ENCODE results near the gene STK40. TPM values are rescaled to one million over a fixed set of nuclear protein-coding genes. Genes with fewer than 3 reads are reported as not detected.
A peak's percentile ranks its signal among the peaks of the same experiment; 100 is the strongest.

STK40 gene
- total RNA-seq, 1 experiment from 2014 or later = 10.0 TPM

DNA sequence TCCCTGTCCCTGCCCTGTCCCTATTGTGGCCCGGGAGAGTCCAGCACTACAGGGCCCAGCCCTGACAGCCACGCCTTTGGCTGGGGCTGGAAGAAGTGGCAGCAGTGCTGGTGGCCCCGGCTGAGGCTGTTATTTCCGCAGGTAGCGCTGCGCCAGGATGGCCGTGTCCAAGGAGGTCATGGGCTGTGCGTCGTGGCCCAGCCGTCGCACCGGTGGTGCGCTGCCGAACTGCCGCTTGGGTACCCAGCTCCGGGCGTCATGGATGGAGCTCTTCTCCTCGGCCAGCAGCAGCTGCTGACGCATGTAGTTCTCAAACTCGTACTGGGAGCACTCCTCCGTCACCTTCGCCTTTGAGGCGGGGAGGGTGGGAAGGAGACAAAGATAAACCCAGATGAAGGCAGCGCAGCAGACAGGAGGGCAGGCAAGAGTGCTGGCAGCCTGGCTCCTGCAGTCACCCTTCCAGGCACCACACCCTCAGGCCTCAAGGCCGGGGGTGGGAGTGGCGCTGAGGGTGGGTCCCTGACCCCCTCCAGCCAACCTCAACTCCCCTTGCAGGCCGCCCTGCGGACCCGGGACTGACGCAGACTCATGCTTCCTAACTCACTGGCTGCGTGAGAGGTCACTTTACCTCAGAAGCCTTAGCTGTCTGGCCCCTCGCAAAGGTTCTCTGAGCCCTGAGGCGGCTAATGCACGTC is 44.0 kb downstream of the STK40 start:
- H3K36me3 ChIP-seq = peaks cover 40% of the 10 kb centered on the region

DNA sequence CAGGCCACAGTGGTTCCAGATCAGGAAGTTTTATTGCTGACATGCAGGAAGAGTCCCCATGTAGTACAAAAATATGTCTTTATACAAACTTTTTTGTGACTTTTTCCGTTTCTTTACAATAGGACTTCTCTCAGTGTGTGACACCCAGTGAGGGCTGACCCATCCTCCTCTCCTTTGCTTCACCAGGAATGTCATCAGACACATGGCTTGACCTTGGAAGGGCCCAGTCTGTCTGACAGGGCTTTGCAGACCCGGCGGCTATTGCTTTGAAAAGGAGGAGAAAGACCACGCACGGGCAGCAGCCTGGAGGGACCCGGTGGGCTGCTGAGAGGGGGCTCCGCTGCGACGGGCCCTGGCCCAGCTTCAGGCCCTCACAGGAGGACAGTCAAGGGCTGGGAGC is 46.1 kb downstream of the STK40 start:
- Histone ChIP-seq H3K36me3 (peaks cover 28% of the 10 kb centered on the region), H3K4me3 (no peak overlapping the region), H3K27me3 (no peaks in the 10 kb centered on the region), H3K9me3 (no peaks in the 10 kb centered on the region)
- no peak for DNase-seq

More for the DNA sequence above, 44.0 kb downstream of the STK40 start:
- H3K9me3 ChIP-seq = no peaks in the 10 kb centered on the region
- DNase-seq = no peak
- no peak overlapping the region for H3K4me3 ChIP-seq
- H3K27me3 ChIP-seq = no peaks in the 10 kb centered on the region

DNA sequence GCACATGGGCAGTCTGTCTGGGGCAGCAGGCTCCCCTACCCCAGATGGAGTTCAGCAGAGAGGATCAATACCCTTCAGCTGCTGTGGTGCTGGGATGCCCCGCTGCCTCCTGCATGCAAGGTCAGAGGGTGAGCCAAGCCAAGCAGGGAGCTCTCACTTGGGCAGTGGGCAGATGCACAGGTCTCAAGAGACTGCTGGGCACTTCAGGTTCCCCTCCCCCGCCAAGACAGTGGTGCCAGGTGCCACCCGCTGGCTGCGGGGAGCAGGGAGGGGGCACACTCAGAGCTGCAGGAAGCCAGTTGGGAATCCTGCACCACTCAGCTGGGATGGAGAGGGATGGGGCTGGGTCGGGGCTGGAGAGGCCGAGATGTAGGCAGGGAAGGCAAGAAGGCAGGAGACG is 46.5 kb downstream of the STK40 start:
- no peak for DNase-seq
- Histone ChIP-seq H3K36me3 (peaks cover 28% of the 10 kb centered on the region), H3K27me3 (no peaks in the 10 kb centered on the region), H3K9me3 (no peaks in the 10 kb centered on the region), H3K4me3 (no peak overlapping the region)

DNA sequence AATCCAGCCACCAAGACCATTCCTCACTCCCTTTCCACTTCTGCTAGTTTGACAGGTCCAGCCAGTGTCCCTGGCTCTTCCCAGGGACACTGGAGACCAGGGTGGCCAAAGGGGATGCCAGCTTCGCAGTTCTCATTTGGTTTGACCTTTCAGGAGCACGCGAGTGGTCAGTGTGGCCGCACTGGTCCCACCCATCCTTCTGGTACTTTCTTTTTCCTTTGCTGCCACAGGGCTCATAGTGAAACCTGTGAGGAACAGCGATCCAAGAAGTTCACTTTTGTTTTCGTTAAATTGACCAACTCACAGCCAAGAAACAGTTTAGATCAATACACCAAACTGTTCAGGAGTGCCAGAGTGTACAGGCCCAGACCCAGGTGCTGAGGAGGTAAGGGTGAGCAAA is 47.9 kb downstream of the STK40 start:
- H3K9me3 ChIP-seq = no peaks in the 10 kb centered on the region
- no peak overlapping the region for H3K4me3 ChIP-seq
- H3K36me3 ChIP-seq = peaks cover 20% of the 10 kb centered on the region
- no peaks in the 10 kb centered on the region for H3K27me3 ChIP-seq
- DNase-seq = no peak

DNA sequence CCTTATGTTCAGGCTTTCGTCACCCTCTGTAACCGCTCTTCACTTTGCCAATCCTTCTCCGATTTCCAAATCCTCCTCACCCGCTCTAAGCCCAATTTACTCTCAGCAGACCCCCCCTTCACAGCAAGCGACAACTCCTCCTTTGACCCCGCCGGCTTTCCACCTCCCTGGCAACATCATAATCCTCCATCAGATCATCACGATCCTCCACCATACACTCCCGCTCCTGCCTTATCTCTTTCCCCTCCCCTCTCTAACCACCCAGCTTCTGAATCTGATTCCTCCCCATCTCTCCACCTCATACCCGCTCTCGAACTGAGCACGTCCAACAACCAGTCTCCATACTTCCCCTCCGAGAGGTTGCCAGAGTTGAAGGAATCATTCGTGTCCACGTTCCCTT is 54.8 kb downstream of the STK40 start:
- no peak for DNase-seq
- Histone ChIP-seq H3K4me3 (no peak overlapping the region), H3K36me3 (peaks cover 6% of the 10 kb centered on the region), H3K27me3 (no peaks in the 10 kb centered on the region), H3K9me3 (no peaks in the 10 kb centered on the region)

DNA sequence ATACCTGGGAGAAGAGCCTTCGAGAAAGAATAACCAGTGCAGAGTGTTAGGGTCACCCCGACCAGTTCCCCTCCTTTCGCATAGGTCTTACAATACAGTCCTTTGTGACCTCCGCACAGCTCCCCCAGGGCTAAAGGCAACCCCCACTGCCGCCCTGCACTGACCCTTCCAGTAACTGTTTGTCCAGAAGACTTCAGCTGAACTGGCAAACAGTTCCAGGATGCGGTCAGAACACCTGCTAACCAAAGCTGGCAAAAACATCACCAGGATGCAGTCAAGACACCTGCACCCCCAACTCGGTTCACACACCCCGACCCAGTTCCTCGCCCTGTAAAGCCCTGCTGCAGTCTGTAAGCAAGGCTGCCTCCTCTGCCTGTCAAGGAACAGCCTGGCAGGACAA is 55.9 kb downstream of the STK40 start:
- H3K9me3 ChIP-seq = no peaks in the 10 kb centered on the region
- peaks cover 6% of the 10 kb centered on the region for H3K36me3 ChIP-seq
- H3K27me3 ChIP-seq = no peaks in the 10 kb centered on the region
- no peak overlapping the region for H3K4me3 ChIP-seq
- no peak for DNase-seq

DNA sequence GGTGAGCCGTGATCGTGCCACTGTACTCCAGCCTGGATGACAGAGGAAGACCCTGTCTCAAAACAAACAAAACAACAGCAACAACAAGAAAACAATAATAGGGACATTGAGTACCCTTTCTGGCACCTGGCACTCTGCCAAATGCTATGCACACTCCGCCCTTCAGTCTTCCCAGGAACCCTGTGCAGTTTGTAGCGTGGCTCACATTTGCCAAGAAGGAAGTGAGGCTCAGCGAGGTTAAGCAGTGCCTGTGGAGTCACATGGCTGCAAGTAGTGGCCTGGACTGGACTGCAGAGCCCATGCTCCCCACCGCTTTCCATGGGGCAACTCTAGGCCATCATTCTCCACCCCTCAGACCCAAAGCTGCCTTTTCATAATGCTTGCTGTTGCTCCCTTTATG is 57.0 kb downstream of the STK40 start:
- Histone ChIP-seq H3K36me3 (peaks cover 6% of the 10 kb centered on the region), H3K9me3 (no peaks in the 10 kb centered on the region), H3K4me3 (no peak overlapping the region), H3K27me3 (no peaks in the 10 kb centered on the region)
- DNase-seq = no peak

DNA sequence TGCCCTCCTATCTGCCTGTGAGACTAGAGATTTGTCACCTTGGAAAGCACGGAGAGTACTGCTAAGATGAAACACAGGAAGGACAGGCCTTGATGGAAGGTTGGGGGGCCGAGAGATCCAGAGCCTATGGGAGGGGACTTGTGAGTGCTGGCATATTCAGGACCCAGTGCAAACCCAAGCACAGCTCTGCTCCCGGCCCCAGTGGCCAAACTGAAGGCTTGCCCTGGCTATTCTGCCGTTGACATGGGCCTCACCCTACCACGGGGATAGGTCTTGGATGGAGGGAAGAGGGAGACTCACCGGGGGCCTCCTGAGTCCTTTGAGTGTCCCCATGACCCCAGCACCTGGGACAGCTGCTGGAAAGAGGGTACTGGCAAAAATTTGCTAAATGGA is 57.6 kb downstream of the STK40 start:
- DNase-seq = no peak
- H3K27me3 ChIP-seq = no peaks in the 10 kb centered on the region
- no peak overlapping the region for H3K4me3 ChIP-seq
- no peaks in the 10 kb centered on the region for H3K9me3 ChIP-seq
- peaks cover 6% of the 10 kb centered on the region for H3K36me3 ChIP-seq

DNA sequence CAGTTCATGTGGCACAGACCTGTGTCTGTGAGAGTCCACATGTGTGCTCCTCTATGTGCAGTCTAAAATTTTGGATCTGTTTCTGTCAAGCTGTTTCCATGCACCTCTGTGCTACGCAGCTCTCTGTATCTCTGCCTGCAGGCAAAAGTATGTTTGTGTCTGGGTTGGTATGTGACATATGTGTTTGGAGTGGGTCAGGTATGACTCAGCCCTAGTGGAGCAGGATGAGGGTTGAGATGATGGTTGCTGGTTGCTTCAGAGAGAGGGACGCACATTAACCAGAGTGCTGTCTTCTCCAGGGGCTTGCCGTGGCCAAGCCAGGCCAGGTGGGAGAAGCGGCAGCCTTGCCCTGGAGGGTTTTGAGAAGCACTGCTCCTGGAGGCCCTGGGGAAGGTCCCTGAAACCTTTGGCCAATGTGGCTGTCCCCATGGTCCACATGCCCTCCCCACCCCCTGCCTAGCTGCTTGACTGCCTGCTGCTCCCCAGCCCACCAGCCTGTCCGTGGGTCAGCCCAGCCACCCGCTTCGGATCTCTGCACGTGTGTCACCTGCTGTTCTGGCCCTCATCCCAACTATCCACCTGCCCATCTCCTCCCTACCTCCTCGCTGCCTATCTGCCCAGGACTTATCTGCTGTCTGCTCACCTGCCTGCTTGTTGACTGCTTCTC is 58.2 kb downstream of the STK40 start:
- Histone ChIP-seq H3K36me3 (peaks cover 6% of the 10 kb centered on the region), H3K9me3 (no peaks in the 10 kb centered on the region), H3K4me3 (no peak overlapping the region), H3K27me3 (no peaks in the 10 kb centered on the region)
- no peak for DNase-seq

DNA sequence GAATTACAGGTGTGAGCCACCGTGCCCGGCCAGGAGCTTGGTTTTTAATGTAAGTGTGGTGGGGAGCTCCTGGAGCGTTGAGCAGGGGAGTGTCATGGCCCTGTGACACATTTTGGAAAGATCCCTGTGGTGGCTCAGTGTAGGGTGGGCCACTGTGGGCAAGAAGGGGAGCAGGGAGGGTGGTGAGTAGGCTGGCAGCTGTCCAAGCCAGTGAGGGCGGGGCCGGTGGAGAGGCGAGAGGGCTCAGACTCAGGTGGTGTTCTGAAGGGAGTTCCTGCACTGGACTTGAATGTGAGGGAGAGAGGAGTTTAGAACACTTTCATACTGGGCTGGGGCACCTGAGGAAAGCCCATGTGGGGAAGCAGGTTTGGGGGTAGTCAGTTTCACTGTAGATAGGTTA is 59.2 kb downstream of the STK40 start:
- Histone ChIP-seq H3K36me3 (peaks cover 8% of the 10 kb centered on the region), H3K27me3 (no peaks in the 10 kb centered on the region), H3K9me3 (no peaks in the 10 kb centered on the region), H3K4me3 (no peak overlapping the region)
- no peak for DNase-seq

DNA sequence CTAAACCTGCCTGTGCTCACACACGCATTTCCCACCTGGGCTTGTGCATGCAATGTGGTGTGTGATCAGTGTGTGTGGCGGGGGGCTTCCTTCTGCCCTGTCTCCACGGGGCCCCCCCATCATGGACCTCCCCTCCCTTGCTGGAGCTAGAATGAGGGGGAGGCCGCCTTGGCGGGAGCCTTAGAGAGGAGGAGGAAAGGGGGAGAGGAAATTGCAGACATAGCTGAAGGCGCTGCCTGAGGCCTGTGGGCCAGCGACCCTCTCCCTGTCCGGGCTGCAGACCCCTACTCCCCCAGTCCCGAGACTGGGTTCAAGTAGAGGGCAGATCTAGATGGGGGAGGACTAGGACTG is 61.4 kb downstream of the STK40 start:
- Histone ChIP-seq H3K9me3 (no peaks in the 10 kb centered on the region), H3K4me3 (no peak overlapping the region), H3K27me3 (no peaks in the 10 kb centered on the region), H3K36me3 (peaks cover 18% of the 10 kb centered on the region)
- no peak for DNase-seq

DNA sequence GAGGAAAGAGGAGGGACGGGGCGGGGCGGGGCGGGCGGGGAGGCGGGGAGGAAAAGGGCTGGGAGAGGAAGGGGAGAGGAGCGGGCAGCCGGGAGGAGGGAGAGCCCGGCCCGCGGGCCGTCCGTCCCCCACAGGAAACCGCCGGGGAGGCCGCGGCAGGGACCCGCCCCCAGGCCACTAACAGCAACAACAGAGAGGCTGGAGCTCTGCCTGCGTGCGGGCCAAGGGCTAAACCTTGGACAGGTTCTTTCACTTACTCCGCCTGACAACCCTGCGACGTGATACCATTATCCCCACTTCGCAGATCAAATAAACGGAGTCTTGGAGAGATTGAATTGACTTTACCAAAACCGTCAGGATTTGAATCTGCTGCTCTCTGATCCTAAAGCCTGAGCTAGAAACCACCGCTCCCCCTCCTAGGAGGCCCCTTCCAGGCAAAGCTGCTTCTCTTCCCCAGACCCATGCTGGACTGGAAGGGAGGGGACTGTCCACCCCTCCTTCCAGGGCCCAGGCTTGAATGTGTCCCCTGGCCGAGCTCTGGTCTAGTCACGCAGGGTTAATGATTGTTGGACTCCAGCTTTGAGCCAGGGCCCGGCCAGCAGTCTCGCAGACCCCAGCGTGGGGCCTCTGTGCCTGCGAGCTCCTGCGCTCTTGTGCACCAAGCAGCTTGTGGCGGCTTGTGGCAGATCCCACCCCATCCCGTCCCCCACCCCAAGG is 61.9 kb downstream of the STK40 start, which contains the start of gene EVA1B:
Gene EVA1B, minus strand, starts transcription at position 10 of the 717 bp plus-strand sequence. CDS start 608 bp downstream, outside the sequence.
- Histone ChIP-seq H3K4me3 (peak within 1 kb of the TSS; percentile 31), H3K9me3 (no peaks in the 10 kb centered on the region), H3K27me3 (no peaks in the 10 kb centered on the region), H3K36me3 (peaks cover 18% of the 10 kb centered on the region)
- peak; percentile 39 for DNase-seq

DNA sequence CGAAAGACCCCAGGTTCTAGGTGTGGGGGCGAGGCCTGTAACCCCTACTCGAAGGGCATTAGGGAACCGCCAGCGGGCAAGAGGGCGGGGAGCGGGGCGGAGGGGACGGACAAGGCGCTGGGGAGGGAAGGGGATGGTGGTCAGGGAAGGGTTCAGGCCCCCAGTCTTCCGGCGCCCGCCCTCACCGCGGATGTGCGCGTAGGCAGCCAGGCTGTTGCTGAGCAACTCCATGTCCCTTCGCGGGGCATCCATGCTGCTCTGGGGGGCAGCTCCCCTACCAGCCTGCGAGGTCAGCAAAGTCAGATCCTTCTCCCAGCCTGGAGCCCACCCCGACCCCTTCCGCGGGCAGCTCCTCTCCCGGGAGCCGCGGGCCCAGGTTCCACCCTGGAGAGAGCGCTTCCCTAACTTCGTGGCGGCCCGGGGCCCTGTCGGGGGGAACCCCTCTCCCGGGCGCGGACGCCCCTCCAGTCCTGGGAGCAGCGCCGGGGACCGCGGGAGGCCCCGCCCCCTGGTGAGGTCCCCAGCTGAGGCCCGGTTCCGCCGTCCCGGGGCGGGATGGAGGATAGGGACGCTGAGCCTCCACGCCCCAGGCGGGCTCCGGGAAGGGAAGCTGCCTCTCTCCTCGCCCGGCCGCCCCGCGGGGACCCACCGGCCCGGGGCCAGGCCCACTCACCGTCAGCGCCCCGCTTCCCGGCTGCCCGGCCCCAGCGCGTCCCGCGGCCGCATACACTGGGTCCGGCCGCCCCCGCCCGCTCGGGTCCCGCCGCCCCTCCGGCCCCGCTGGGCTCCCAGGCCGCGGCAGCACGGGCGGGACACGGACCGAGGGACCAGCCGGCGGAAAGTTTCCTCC is 62.7 kb downstream of the STK40 start:
- Histone ChIP-seq H3K4me3 (peak overlapping the region; percentile 31), H3K27me3 (no peaks in the 10 kb centered on the region), H3K36me3 (peaks cover 17% of the 10 kb centered on the region), H3K9me3 (no peaks in the 10 kb centered on the region)
- no peak for DNase-seq

DNA sequence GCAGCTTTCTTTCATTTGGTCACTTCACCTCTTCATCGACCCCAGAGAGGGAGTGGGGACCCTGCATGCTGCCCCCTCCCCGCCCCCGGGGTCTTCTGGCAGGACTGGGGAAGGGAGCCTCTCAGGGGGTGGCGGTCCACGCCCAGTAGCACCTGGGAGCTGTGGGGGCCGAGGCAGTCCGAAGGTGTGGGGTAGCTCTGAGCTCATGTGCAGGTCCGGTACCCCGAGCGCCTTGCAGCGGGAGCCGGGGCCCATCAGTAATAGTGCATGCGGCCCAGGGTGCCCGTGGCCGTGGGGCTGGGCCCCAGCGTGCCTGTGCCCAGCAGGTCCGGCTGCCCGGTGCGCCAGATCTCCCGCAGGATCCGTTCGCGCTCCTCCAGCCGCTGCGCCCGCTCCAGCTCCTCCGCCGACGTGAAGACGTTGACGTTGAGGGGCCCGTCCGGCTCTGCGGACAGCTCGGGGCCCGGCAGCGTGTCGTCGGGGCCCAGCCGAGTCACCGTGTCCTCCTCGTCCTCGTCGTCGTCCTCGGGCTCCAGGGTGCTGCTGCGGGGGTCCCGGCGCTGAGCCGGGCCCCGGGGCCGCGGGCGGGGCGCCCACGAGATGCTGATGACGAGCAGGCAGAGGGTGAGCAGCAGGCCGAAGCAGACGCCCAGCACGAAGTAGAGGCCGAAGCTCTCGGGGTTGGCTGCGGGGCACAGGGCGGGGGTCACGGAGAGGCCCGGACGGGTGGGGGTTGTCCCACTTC is 63.5 kb downstream of the STK40 start:
- DNase-seq = no peak
- H3K4me3 ChIP-seq = no peak overlapping the region
- H3K9me3 ChIP-seq = no peaks in the 10 kb centered on the region
- H3K27me3 ChIP-seq = no peaks in the 10 kb centered on the region
- peaks cover 25% of the 10 kb centered on the region for H3K36me3 ChIP-seq

DNA sequence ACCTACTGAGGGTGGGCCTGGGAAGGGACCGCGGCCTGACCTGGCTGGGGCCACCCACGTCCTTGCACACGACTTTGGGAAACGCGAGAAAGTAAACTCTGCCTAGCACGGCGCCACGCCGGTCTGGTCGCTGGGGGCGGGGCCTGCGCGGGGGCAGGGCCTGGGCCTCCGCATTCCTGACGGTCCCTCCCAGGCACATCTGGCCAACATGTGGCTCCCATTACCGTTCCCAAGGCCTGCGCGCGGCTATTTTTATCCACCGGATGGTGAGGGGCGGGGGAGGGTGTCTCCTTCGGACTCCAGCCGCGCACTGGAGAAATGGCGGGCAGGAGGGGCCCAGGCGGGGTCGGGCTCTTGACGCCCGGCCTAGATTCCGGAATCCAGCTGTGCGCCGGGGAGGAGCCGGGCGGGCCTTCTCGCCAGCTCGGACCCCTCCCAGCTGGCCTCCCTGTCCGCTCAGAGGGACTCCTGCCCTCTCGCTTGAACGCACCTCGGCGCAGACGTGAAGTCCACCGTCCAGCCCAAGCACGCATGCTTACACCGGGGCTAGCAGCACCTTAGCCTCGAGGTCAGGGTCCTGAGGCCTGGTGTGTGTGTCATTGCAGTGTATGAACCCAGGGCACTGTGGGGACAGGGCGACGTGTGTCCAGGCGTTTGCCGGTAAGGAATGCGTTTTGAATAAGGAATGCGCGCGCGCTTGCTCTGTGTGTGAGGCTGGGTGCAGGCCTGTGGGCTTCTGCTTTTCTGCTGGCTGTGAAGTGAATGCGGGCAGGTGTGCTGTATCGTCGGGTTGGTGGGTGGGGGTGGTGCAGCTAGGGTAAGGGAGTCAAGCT is 64.4 kb downstream of the STK40 start:
- Histone ChIP-seq H3K9me3 (no peaks in the 10 kb centered on the region), H3K36me3 (peaks cover 28% of the 10 kb centered on the region), H3K4me3 (no peak overlapping the region), H3K27me3 (no peaks in the 10 kb centered on the region)
- DNase-seq = no peak

DNA sequence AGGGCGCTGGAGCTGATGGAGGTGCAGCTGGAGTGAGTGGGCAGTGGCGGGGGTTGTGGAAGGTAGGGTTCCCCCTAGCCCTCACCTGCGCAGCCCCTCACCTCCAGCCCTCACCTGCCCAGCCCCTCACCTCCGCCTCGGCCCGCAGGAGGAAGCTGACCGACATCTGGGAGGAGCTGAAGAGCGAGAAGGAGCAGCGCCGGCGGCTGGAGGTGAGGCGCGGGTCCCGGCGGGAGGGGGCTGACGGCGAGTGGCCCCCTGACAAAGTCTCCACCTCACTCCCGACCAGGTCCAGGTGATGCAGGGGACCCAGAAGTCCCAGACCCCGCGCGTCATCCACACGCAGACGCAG is 65.0 kb downstream of the STK40 start:
- no peak overlapping the region for H3K4me3 ChIP-seq
- no peaks in the 10 kb centered on the region for H3K9me3 ChIP-seq
- peaks cover 32% of the 10 kb centered on the region for H3K36me3 ChIP-seq
- no peaks in the 10 kb centered on the region for H3K27me3 ChIP-seq
- no peak for DNase-seq

All from MG63 (cell line).